Activated CD4-positive, CD25-positive, alpha-beta regulatory T cell (primary cell): ENCODE results near the gene MAP3K15.
"Not testable (repeated sequence)": the region's sequence is repeated elsewhere in the genome, so short reads cannot be mapped to it uniquely, and the experiment has no call there.

Source experiments
- DNase-seq, 4 experiments: peaks; one replicate each; lab custom pipeline; 2025; lab: John Stamatoyannopoulos, UW

MAP3K15 gene

GRCh38 chrX:19532709-19533108 is 17.4 kb upstream of the MAP3K15 start:
- DNase-seq: no peak

- DNase-seq: no peak
These were observed 2.7 kb upstream of the MAP3K15 start for GRCh38 chrX:19517965-19518364.

GRCh38 chrX:19515615-19516105 is 352 bp upstream of the MAP3K15 start:
- no peak for DNase-seq

DNA sequence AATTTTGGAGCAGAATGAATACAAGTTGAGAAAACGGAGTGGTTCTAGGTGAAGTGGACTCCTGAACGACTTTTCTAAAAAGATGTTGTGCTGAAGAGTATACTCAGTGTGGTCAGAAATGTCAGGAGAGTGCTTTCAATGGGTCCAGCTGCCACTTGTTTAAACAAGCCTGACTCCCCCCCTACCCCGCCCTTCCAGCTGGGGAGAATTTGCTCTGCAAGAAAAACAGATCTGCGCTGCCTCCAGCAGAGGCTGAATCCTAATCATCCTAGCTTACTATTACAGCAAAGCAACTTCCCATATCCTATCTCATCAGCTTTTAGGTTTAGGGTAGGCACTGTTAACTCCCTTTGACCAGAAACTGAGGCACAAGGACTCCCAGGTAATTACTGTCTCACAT is 1.9 kb downstream of the MAP3K15 start:
- no peak for DNase-seq

- DNase-seq: no peak
These were observed 2.3 kb downstream of the MAP3K15 start for GRCh38 chrX:19512961-19513360.

DNA sequence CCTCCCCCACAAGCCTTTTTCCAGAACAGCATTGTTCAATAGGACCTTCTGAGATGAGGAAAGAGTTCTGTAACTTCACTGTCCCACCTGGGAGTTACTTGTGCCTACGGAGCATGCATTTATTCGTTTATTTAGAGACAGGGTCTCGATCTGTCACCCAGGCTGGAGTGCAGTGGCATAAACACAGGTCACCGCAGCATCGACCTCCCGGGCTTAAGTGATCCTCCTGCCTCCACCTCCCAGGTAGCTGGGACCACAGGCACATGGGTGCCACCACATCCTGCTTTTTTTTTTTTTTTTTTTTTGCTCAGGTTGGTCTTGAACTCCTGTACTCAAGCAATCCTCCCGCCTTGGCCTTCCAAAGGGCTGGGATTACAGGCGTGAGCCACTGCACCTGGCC is 2.9 kb downstream of the MAP3K15 start:
- no peak for DNase-seq

DNA sequence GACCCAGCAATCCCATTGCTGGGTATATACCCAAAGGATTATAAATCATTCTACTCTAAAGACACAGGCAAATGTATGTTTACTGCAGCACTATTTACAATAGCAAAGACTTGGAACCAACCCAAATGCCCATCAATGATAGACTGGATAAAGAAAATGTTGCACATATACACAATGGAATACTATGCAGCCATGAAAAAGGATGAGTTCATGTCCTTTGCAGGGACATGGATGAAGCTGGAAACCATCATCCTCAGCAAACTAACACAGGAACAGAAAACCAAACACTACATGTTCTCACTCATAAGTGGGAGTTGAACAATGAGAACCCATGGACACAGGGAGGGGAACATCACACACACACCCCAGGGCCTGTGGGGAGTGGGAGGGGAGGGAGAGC is 3.5 kb downstream of the MAP3K15 start:
- not testable (repeated sequence) for DNase-seq

DNA sequence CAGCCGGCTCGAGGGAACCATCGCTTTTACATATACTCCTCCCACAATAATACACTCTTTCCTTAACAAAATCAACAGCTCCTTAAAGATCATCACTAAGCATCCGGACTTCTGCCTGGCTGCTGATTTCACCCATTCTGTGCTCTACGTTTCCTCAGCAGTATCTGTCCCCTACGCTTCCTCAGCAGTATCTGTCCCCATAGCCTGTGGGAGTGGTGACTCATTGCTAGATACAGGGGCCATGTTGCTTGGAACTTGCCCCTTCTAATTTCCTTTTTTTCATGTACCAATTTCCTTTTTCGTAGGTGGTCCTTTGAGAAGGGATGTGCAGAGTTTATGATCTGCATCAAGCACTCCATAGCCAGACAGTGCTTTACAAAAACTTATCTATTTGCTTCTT is 18.6 kb downstream of the MAP3K15 start:
- no peak for DNase-seq

DNA sequence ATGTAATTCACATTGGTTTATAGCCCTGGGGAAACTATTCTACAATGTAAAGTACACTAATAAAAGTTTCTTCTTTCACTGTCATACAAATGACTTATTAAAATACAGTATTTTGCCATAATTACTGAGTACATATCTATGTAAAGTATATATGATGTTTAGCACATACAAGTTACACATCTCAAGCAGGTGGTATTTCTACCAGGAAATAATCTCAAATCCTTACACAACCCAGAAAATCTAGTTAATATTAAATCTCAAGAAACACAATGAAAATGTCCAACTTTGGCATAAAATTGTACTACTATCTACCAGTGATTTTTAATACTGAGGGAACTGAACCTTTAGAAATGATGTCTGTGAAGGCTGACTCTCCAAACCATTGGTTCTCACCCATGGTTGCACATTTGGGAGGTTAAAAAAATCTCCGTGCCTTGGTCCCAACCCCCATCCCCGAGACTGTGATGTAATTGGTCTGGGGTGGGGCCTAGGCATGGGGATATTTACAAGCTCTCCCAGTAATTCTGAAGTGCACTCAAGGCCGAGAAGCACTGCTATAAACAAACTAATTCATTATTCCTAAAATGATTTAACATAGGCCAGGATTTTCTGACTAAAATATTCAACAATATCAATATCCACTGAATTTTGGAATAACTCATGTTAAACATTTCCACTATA is 27.6 kb downstream of the MAP3K15 start:
- no peak for DNase-seq

DNA sequence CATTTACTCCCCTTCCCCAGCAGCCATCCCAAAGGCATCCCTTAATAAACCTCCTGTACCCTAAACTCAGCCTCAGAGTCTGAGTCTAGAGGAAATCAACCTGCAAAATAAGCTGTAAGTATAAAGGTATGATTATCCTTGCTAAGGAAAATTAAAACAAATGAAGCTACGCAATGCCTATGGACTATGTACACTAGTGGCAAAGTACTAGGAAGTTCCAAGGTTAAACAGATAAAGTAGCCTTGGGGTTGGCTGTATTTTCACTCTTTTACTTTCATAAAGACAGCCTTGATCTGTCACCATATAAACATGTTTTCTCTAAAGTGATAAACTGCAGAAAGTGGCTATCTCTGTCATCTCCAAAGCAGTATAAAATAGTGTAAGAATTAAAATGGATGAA is 35.9 kb downstream of the MAP3K15 start:
- no peak for DNase-seq

DNA sequence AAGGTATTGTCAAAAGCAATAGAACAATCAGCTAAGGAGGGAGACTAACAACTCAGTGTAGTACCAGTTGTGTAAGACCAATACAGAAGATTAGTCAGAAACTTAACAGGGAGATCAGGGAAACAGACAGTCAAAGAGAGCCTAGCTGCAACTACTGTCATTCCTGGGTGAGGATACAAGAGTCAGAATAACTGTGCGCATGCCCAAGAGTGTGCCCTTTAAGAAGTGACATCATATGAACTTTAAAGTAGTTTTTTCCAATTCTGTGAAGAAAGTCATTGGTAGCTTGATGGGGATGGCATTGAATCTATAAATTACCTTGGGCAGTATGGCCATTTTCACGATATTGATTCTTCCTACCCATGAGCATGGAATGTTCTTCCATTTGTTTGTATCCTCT is 46.9 kb downstream of the MAP3K15 start:
- not testable (repeated sequence) for DNase-seq

- DNase-seq: no peak
These were observed 52.4 kb downstream of the MAP3K15 start for GRCh38 chrX:19462879-19463278.

- DNase-seq: no peak
These were observed 53.1 kb downstream of the MAP3K15 start for GRCh38 chrX:19462231-19462630.

- DNase-seq: no peak
These were observed 57.6 kb downstream of the MAP3K15 start for GRCh38 chrX:19457662-19458061.

- DNase-seq: no peak
These were observed 67.2 kb downstream of the MAP3K15 start for GRCh38 chrX:19448077-19448476.

- no peak for DNase-seq
These were observed 68.9 kb downstream of the MAP3K15 start for GRCh38 chrX:19446397-19446796.

DNA sequence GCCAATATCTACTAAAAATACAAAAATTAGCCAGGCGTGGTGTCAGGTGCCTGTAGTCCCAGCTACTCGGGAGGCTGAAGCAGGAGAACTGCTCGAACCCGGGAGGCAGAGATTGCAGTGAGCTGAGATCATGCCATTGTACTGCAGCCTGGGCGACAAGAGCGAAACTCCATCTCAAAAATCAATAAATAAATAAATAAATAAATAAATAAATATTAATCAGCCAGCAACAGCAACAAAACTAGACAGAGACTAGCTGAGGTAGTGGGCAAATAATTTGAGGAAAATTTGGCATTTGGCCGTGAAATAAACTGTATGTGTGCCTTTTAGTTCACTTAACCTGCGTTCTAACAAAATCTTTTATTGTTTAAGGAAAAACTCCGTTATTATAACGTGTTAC is 69.5 kb downstream of the MAP3K15 start:
- DNase-seq: not testable (repeated sequence)

DNA sequence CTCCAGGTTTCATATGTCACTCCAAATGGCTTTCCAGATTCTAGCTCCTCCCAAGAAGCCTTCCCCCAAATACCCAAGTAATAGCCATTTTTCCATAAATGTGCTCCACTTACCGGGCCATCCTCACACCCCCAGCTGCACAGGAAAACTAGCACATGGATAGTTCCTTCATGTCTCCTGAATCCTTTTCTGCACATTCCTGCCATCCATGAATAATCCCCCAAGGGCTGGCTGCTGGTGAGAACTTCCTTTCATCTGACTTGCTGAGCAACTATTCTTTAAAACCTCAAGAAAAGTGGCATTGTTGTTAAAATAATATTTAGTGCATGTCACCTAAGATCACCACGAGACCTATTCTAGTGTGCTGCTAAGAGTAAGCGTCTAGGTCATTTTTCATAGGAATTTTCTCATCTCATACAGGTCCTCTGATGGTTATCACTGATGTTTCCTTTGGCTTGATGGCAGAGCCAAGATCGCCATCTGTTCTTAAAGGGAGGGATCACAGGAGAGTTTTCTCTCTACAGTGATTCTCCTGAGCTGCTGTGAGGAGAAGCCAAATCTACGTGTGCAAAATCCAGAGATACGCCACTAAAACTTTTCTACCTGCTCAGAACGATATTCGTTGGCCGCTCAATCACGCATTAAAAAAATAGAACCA is 71.3 kb downstream of the MAP3K15 start:
- no peak for DNase-seq

DNA sequence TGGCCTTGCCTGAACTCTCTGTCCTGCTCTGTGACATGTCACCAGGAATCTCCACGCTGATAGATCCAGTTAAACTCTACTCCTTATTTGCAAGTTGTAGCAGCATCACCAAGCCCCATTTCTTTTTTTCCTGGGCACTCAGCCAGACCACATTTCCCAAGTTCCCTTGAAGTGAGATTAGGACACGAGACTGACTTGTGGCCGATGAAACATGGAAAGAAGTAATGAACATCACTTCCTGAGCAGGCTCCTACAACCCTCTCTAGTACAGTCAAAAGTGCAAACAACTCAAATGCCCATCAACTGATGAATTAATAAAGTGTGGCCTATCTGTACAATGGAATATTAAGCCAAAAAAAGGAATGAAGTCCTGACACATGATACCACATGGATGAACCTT is 74.6 kb downstream of the MAP3K15 start:
- DNase-seq: no peak

DNA sequence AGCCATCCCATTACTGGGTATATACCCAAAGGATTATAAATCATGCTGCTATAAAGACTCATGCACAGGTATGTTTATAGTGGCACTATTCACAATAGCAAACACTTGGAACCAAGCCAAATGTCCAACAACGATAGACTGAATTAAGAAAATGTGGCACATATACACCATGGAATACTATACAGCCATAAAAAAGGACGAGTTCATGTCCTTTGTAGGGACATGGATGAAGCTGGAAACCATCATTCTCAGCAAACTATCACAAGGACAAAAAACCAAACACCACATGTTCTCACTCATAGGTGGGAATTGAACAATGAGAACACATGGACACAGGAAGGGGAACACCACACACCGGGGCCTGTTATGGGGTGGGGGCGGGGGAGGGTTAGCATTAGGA is 92.6 kb downstream of the MAP3K15 start:
- DNase-seq: not testable (repeated sequence)

DNA sequence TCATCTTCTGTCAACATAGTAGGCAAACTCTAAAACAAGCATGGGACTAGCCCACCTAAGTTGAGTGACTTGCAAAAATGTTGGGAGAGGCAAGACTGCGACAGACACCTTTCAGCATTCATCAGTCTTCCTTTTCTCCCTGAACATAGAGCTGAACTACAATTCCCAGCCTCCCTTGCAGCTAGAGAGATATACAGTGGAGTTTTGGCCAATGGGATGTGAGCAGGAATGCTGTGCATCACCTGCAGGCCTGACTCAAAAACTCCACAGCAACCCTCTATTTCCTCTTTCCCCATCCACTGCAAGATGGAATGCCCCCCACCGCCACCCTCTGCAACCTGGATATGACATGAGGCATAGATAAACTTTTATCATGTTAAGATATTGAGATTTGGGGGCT is 105.0 kb downstream of the MAP3K15 start:
- DNase-seq: no peak

DNA sequence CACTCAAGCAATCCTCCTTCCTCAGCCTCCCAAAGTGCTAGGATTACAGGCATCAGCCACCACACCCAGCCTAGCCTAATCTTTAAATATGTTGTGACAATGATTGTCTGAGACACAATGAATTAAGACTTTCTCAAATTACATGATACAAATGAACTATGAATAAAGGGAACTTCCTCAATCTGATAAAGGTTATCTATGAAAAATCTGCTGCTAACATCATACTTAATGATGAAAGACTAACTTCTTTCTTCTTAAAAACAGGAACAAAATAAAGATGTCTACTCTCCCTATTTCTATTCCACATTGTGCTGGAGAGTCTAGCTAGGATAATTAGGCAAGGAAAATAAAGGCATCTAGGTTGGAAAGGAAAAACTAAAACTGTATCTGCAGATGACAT is 111.6 kb downstream of the MAP3K15 start:
- no peak for DNase-seq

DNA sequence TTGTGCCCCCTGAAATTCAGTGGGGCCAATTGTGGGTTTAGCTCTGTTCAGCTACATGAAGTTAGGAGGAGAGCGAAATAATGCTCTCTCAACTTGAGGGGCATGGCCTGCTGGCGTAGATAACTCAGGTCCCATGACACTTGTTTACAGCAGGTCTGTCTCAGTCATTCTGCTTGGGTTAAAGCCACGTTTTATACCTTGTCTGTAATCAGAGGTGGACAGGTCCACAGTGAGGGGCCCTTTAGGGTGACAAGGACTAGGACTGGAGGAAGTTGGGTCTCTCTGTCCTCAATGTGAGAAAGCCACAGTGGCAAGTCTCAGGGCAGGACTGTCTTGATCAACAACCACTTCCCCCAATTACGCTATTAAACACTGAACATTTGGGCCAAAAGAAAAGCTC is 122.6 kb downstream of the MAP3K15 start:
- no peak for DNase-seq

DNA sequence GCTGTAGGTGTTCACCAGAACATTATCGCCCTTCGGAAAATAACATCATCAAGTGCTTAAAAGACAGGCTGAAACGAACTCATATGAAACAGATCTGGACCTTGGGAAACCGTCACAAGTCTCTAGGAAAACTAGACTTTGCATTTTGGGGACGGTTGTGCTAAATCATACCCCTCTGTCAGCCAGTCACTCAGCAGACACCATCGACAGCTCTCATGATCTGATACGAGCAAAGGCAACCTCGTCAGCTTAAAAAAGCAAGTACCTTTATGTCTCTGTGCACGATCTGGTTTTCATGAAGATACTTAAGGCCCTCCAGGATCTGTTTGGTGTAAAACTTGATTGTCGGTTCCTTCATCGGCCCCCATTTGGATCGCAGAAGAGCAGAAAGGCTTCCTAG is 123.2 kb downstream of the MAP3K15 start:
- no peak for DNase-seq
